GM12872 (cell line): ENCODE data around the gene AUNIP.

Experiments used
- TF ChIP-seq, protein P1 (sequence below): IDR thresholded peaks from 3 replicates; pipeline ENCODE4 v1.5.1; 2011; ENCODE audit warnings: low read depth, mild to moderate bottlenecking, low read length, moderate library complexity; ENCODE audit not compliant: insufficient read depth

Gene AUNIP

DNA sequence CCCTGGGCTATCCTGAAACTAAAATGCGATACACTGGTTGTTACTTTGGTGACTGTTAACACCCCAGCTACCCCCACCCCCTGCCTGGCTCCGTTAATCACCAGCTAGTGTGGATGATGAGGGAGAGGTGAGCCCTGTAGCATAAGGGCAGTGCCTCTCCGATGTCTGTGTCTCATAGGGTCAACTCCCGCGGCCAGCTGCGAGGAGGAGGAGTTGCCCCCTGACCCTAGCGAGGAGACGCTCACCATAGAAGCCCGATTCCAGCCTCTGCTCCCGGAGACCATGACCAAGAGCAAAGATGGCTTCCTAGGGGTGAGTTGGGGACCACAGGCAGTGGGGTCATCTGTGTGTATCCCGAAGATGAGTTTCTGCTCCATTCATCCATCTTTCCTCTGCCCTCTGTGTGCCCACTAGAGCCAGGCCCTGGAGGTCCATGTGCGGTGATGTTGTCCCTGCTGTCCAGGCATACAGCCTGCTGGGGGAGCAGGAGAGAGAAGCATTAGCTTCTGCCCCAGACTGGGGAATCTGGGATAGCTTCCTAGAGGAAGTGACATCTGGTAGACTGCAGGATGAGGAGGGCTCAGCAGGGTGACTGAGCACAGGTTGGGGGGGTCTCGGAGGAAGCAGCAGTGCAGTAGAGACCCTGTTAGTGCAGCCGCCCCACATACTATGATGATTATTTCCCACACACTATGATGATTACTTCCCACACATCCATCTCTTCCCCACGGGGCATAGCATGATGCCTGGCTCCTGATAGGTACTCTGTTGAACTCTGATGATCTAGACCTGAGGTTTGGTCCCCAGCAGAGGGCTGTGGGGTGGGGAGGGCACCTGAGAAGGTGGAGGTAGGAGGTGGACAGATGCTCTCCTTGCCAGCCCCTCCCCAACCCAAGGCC lies 54.0 kb downstream of the AUNIP start:
- TF ChIP-seq, protein P1, sequence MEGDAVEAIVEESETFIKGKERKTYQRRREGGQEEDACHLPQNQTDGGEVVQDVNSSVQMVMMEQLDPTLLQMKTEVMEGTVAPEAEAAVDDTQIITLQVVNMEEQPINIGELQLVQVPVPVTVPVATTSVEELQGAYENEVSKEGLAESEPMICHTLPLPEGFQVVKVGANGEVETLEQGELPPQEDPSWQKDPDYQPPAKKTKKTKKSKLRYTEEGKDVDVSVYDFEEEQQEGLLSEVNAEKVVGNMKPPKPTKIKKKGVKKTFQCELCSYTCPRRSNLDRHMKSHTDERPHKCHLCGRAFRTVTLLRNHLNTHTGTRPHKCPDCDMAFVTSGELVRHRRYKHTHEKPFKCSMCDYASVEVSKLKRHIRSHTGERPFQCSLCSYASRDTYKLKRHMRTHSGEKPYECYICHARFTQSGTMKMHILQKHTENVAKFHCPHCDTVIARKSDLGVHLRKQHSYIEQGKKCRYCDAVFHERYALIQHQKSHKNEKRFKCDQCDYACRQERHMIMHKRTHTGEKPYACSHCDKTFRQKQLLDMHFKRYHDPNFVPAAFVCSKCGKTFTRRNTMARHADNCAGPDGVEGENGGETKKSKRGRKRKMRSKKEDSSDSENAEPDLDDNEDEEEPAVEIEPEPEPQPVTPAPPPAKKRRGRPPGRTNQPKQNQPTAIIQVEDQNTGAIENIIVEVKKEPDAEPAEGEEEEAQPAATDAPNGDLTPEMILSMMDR = no peak

DNA sequence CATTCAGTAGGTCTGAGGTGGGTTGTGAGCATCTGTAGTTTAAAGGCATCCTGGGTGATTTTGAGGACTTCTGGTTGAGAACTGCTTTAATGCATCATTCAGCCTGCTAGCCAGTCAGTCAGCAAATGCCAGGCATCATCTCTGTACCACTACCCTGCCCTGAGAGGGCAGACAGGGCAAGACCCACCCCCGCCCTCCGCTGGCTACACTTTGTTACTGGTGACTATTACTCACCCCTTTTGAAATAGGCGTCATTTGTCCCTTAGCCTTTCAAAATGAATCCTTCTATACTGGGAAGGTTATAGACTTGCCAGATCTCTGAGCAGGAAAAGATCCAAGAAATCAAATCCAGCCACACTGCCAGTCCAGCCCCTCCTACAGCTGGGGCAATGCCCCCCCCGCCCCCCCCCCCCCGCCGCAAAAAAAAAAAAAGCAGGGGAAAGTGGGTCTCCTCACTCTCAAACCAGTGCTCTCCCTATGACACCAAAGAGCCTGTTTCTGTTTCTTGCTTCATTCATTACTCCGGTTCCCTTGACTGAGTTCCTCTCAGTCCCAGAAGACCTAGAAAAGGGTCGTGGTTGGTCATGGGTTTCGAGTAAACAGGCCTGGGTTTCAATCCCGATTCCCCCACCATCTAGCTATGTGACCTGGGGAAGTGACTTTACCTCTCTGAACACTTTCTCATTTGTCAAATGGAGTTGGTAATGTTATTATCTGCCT lies 54.9 kb downstream of the AUNIP start:
- TF ChIP-seq, protein P1 = no peak

DNA sequence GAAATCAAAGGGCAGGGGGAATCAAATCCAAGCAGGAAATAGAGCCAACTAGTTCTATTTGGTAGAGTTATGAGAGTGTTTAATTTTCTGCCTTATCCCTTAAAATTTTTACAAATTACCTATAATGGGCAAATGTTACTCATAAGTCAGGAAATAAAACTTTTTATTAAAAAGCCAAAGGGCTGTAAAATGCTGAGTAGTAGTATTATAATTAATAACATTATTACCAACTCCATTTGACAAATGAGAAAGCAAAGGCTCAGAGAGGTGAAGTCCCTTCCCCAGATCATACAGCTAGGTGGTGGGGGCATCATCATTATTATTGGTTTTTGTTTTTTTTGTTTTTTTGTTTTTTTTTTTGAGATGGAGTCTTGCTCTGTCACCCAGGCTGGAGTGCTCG lies 55.9 kb downstream of the AUNIP start:
- TF ChIP-seq, protein P1 = no peak

DNA sequence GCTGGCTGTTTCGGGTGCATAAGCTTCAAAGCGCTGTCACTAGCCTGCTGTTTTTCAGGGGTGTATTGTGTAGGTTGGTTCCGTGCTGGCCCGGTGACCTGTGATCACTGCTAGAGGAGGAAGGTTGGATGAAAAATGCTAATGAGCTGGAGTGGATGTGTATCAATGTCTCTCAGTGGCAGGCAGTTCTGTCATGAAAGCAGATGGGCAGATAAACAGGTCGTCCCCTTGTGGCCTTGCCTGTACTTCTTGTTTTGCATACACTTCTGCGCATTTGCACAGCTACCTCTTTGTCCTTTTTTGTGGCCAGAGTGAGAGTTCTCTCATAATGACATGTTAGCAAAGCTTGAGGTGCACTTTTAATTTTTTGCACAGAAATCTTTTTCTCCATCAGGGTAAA lies 56.3 kb downstream of the AUNIP start:
- TF ChIP-seq, protein P1 = no peak

DNA sequence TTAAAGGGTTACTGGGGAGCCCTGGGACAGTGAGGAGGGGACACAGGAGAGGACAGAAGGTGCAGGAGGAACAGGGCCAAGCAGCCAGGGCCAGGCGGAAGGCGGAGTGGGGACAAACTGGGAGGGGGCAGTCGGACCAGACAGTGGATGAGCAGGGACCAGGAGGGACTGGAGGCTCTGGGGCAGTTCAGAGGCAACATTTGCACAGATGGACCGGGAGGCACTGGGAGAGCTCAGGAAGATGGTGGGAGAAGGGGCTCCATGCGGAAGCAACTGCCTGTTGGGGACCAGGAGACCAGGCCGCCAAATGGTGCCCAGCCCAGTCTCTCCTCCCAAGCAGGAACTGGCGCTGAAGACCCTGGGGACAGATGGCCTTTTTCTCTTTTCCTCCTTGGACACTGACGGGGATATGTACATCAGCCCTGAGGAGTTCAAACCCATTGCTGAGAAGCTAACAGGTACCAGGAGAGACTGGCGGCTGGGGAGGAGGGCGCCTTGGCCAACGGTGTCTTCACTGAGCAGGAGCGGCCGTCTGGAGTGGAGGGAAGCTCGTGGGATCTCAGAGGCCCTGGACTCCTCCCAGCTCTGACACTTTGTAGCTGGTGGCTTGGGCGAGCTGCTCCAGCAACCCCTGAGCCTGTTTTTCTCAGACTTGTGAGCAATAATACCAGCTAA lies 58.4 kb downstream of the AUNIP start:
- TF ChIP-seq, protein P1 = no peak

DNA sequence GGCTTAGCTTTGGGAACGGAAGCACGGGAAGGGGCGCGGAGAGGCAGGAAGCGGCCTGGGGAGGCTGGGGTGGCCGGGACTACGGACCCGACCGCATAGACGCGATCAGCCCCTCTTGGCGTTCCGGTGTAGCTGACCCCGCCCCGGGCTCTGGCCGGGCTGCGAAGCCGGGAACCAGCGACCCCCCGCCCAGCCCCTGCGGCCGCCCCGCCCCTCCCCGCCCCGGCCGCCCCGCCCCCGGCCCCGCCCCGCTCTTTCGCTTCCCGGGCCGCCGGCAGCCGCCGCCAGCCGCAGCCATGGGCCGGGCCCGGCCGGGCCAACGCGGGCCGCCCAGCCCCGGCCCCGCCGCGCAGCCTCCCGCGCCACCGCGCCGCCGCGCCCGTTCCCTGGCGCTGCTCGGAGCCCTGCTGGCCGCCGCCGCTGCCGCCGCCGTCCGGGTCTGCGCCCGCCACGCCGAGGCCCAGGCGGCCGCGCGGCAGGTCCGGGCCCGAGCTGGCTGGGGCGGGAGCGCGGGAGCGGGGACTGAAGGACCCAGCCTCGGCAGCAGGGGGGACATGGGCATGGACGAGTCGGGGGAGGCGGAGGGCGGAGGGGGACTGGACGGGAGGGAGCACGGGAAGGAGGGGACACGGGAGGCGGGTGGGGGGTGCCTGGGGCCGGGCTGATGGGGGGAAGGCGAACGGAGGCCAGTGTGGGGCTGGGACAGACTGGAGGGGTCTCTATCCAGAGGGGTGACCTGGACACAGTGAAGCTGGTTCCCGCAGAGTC lies 59.1 kb downstream of the AUNIP start, which contains the start of gene SELENON:
TSS of gene SELENON (plus strand) at position 259 of the 768 bp plus-strand sequence. CDS start at position 297, 38 bp downstream.
- TF ChIP-seq, protein P1 = no peak
